ENCODE data around the gene HNRNPH3.

HNRNPH3 gene, protein sequence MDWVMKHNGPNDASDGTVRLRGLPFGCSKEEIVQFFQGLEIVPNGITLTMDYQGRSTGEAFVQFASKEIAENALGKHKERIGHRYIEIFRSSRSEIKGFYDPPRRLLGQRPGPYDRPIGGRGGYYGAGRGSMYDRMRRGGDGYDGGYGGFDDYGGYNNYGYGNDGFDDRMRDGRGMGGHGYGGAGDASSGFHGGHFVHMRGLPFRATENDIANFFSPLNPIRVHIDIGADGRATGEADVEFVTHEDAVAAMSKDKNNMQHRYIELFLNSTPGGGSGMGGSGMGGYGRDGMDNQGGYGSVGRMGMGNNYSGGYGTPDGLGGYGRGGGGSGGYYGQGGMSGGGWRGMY

GRCh38 chr10:68331455-68332258 is at the start of gene HNRNPH3:
TSS of gene HNRNPH3 (plus strand) at chr10:68332064. CDS start at chr10:68337222, 5,158 bp downstream.
- Histone ChIP-seq H3K9ac (ENCODE audit: low read length) (peak within 1 kb of the TSS; percentile 100), H3K36me3 (ENCODE audit: control insufficient read depth, insufficient read depth, low read length, severe bottlenecking) (no peaks in the 10 kb centered on the region), H3K4me3 (ENCODE audit: low read length) (peak within 1 kb of the TSS; percentile 97), H3K4me1 (ENCODE audit: control insufficient read depth, insufficient read depth, low read length) (peaks cover 63% of the 10 kb centered on the region), H3K9me3 (ENCODE audit: control insufficient read depth, low read length) (no peaks in the 10 kb centered on the region), H3K27me3 (replicated peaks; ENCODE audit: control insufficient read depth, insufficient read depth, low read length) (no peaks in the 10 kb centered on the region)
- peak; percentile 99 for DNase-seq (ENCODE audit: low read depth)

DNA sequence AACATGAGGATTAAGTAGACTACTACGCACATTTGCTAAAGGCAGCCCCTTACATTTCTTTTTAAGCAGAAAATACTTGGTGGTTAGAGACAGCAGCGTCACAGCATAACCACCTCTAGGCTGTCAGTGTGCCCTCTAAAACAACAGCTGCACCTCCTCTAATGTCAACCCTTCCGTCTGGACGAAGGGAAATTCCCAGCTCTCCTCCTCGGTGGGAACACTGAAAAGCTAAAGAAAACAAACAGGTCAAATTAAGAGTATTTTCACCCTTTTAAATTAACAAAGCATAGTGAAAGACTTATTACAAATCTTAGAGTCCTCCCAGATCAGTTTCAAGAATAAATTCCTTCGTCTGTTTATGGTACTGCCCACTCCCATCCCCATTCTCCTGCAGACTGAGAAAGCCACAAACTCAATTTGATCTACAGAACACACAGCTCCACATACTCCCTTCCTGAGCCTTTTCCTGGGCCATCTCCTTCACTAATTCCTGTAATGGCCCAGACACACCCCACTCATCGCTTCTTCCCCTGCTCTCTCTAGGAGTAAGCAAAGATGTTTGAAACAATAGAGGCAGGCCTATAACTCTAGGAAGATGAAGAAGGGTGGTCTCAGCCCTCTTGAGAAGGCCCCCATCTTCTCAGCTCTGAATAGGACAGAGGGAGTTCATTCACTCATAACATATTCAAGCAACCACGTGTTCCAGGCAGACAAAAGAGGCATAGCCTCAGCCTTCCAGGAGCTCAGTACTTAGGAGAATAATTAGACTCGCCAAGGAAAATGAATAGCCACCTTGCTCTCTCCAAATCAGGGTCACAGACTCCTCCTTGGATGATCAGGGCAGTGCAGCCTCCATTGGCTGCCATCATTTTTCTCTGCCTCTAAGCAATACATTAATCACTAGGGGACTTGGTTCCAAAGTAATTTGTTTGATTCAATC is 47.5 kb upstream of the HNRNPH3 start:
- H3K9me3 ChIP-seq (ENCODE audit: control insufficient read depth, low read length) = no peaks in the 10 kb centered on the region
- no peak overlapping the region for H3K4me3 ChIP-seq (ENCODE audit: low read length)
- H3K36me3 ChIP-seq (ENCODE audit: control insufficient read depth, insufficient read depth, low read length, severe bottlenecking) = peaks cover 6% of the 10 kb centered on the region
- DNase-seq (ENCODE audit: low read depth) = no peak
- H3K27me3 ChIP-seq (replicated peaks; ENCODE audit: control insufficient read depth, insufficient read depth, low read length) = no peaks in the 10 kb centered on the region
- H3K9ac ChIP-seq (ENCODE audit: low read length) = no peak overlapping the region
- H3K4me1 ChIP-seq (ENCODE audit: control insufficient read depth, insufficient read depth, low read length) = no peaks in the 10 kb centered on the region

GRCh38 chr10:68288717-68289116 is 43.1 kb upstream of the HNRNPH3 start:
- DNase-seq (ENCODE audit: low read depth) = no peak
- Histone ChIP-seq H3K9ac (ENCODE audit: low read length) (no peak overlapping the region), H3K4me3 (ENCODE audit: low read length) (no peak overlapping the region), H3K36me3 (ENCODE audit: control insufficient read depth, insufficient read depth, low read length, severe bottlenecking) (peaks cover 6% of the 10 kb centered on the region), H3K27me3 (replicated peaks; ENCODE audit: control insufficient read depth, insufficient read depth, low read length) (no peaks in the 10 kb centered on the region), H3K9me3 (ENCODE audit: control insufficient read depth, low read length) (no peaks in the 10 kb centered on the region), H3K4me1 (ENCODE audit: control insufficient read depth, insufficient read depth, low read length) (no peaks in the 10 kb centered on the region)

- Histone ChIP-seq H3K27me3 (replicated peaks; ENCODE audit: control insufficient read depth, insufficient read depth, low read length) (no peaks in the 10 kb centered on the region), H3K4me3 (ENCODE audit: low read length) (no peak overlapping the region), H3K4me1 (ENCODE audit: control insufficient read depth, insufficient read depth, low read length) (no peaks in the 10 kb centered on the region), H3K9me3 (ENCODE audit: control insufficient read depth, low read length) (no peaks in the 10 kb centered on the region), H3K36me3 (ENCODE audit: control insufficient read depth, insufficient read depth, low read length, severe bottlenecking) (peaks cover 6% of the 10 kb centered on the region), H3K9ac (ENCODE audit: low read length) (no peak overlapping the region)
- DNase-seq (ENCODE audit: low read depth) = no peak
Observed at GRCh38 chr10:68290736-68291135, 41.1 kb upstream of the HNRNPH3 start.

DNA sequence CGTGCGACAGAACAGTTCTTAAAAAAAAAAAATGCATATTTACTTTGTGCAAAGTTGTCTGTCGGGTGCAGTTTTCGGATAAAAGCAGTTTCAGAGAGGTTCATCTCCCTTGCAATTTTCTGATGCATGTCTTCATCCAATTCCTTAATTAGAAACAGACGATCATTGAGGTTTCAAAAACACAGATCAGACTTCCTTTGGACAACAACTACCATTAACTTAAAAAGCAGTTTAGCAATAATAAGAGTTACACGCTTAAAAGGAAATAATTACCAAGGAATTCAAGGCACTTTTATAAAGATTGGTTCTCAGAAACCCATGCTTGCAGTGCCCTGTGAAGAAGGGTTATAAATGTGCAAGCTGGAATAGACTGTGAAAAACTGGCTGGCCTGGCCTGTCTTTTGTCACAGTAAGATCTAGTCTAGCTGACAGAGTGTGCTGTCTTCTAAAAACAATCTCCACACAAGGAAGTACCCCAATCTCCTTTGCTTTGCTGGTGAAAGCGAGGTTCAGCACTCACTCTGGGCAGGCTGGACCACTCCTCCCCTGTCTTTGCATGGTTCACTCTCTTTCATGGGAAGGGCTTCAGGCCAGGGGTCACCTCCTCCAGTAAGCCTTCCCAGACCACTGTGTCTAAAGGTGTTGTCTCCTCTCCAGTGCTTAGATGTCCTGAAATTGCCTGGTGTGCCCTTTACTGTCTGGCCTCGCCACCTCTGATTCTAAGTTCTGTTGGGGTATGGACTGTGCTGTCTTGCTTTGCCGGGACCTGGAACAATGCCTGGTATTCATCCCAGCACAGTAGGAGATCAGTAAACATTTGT is 34.8 kb upstream of the HNRNPH3 start:
- no peaks in the 10 kb centered on the region for H3K27me3 ChIP-seq (replicated peaks; ENCODE audit: control insufficient read depth, insufficient read depth, low read length)
- peak; percentile 69 for DNase-seq (ENCODE audit: low read depth)
- peak overlapping the region; percentile 3 for H3K9ac ChIP-seq (ENCODE audit: low read length)
- no peaks in the 10 kb centered on the region for H3K36me3 ChIP-seq (ENCODE audit: control insufficient read depth, insufficient read depth, low read length, severe bottlenecking)
- H3K4me1 ChIP-seq (ENCODE audit: control insufficient read depth, insufficient read depth, low read length) = peaks cover 21% of the 10 kb centered on the region
- H3K9me3 ChIP-seq (ENCODE audit: control insufficient read depth, low read length) = no peaks in the 10 kb centered on the region
- H3K4me3 ChIP-seq (ENCODE audit: low read length) = no peak overlapping the region

- no peaks in the 10 kb centered on the region for H3K27me3 ChIP-seq (replicated peaks; ENCODE audit: control insufficient read depth, insufficient read depth, low read length)
- H3K4me3 ChIP-seq (ENCODE audit: low read length) = no peak overlapping the region
- no peaks in the 10 kb centered on the region for H3K9me3 ChIP-seq (ENCODE audit: control insufficient read depth, low read length)
- peaks cover 20% of the 10 kb centered on the region for H3K4me1 ChIP-seq (ENCODE audit: control insufficient read depth, insufficient read depth, low read length)
- H3K36me3 ChIP-seq (ENCODE audit: control insufficient read depth, insufficient read depth, low read length, severe bottlenecking) = no peaks in the 10 kb centered on the region
- no peak for DNase-seq (ENCODE audit: low read depth)
- H3K9ac ChIP-seq (ENCODE audit: low read length) = no peak overlapping the region
Observed at GRCh38 chr10:68301301-68301700, 30.6 kb upstream of the HNRNPH3 start.

- peaks cover 13% of the 10 kb centered on the region for H3K4me1 ChIP-seq (ENCODE audit: control insufficient read depth, insufficient read depth, low read length)
Observed at GRCh38 chr10:68301790-68302502, 29.9 kb upstream of the HNRNPH3 start.

DNA sequence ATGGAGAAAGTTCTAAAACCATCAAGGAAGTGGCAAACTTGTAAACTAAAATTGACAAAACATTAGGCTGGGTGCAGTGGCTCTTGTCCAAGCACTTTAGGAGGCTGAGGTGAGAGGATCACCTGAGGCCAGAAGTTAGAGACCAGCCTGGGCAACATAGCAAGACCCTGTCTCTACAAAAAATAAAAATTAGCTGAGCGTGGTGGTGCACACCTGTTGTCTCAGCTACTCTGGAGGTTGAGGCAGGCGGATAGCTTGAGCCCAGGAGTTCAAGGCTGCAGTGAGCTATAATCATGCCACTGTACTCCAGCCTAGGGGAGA is 29.4 kb upstream of the HNRNPH3 start:
- no peak overlapping the region for H3K4me3 ChIP-seq (ENCODE audit: low read length)
- H3K36me3 ChIP-seq (ENCODE audit: control insufficient read depth, insufficient read depth, low read length, severe bottlenecking) = no peaks in the 10 kb centered on the region
- no peaks in the 10 kb centered on the region for H3K27me3 ChIP-seq (replicated peaks; ENCODE audit: control insufficient read depth, insufficient read depth, low read length)
- no peak overlapping the region for H3K9ac ChIP-seq (ENCODE audit: low read length)
- H3K9me3 ChIP-seq (ENCODE audit: control insufficient read depth, low read length) = no peaks in the 10 kb centered on the region
- DNase-seq (ENCODE audit: low read depth) = no peak
- H3K4me1 ChIP-seq (ENCODE audit: control insufficient read depth, insufficient read depth, low read length) = peaks cover 9% of the 10 kb centered on the region

More at GRCh38 chr10:68301790-68302502, 29.9 kb upstream of the HNRNPH3 start:
- no peaks in the 10 kb centered on the region for H3K9me3 ChIP-seq (ENCODE audit: control insufficient read depth, low read length)
- H3K4me3 ChIP-seq (ENCODE audit: low read length) = peak overlapping the region; percentile 14
- peak overlapping the region; percentile 6 for H3K9ac ChIP-seq (ENCODE audit: low read length)
- H3K27me3 ChIP-seq (replicated peaks; ENCODE audit: control insufficient read depth, insufficient read depth, low read length) = no peaks in the 10 kb centered on the region
- no peaks in the 10 kb centered on the region for H3K36me3 ChIP-seq (ENCODE audit: control insufficient read depth, insufficient read depth, low read length, severe bottlenecking)
- peak; percentile 83 for DNase-seq (ENCODE audit: low read depth)

- Histone ChIP-seq H3K36me3 (ENCODE audit: control insufficient read depth, insufficient read depth, low read length, severe bottlenecking) (no peaks in the 10 kb centered on the region), H3K4me1 (ENCODE audit: control insufficient read depth, insufficient read depth, low read length) (peaks cover 9% of the 10 kb centered on the region), H3K4me3 (ENCODE audit: low read length) (no peak overlapping the region), H3K9me3 (ENCODE audit: control insufficient read depth, low read length) (no peaks in the 10 kb centered on the region), H3K27me3 (replicated peaks; ENCODE audit: control insufficient read depth, insufficient read depth, low read length) (no peaks in the 10 kb centered on the region), H3K9ac (ENCODE audit: low read length) (no peak overlapping the region)
- DNase-seq (ENCODE audit: low read depth) = no peak
Observed at GRCh38 chr10:68302871-68303270, 29.0 kb upstream of the HNRNPH3 start.

DNA sequence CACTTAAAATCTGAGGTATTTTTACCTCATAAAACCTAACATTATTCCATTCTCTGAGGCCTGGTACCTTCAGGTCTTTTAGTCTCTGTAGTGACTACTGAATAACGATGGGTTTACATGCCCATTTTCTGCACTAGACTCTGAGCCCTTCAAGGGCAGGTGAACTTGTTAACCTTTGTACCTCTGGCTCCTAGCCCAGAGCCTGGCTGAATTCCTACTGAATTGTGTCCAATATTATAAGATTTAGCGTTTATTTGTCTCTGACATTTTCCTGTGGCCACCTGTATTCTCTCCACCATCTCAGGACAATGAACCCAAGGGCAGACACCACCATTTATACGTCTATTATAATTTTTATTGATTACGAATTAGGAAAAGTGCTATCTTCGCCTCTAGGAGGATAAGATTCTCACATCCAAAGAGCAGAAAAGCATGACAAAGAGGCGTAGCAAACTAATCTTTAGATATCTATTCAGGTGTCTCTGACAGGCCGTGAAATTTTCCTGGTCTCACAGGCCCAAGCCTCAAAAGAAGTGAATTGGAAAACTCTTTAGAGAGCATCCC is 27.9 kb upstream of the HNRNPH3 start:
- H3K27me3 ChIP-seq (replicated peaks; ENCODE audit: control insufficient read depth, insufficient read depth, low read length) = no peaks in the 10 kb centered on the region
- no peaks in the 10 kb centered on the region for H3K36me3 ChIP-seq (ENCODE audit: control insufficient read depth, insufficient read depth, low read length, severe bottlenecking)
- no peak overlapping the region for H3K9ac ChIP-seq (ENCODE audit: low read length)
- H3K4me3 ChIP-seq (ENCODE audit: low read length) = no peak overlapping the region
- H3K9me3 ChIP-seq (ENCODE audit: control insufficient read depth, low read length) = no peaks in the 10 kb centered on the region
- peaks cover 9% of the 10 kb centered on the region for H3K4me1 ChIP-seq (ENCODE audit: control insufficient read depth, insufficient read depth, low read length)
- DNase-seq (ENCODE audit: low read depth) = no peak
